ENCODE results near the gene ATP1A2.

DNA sequence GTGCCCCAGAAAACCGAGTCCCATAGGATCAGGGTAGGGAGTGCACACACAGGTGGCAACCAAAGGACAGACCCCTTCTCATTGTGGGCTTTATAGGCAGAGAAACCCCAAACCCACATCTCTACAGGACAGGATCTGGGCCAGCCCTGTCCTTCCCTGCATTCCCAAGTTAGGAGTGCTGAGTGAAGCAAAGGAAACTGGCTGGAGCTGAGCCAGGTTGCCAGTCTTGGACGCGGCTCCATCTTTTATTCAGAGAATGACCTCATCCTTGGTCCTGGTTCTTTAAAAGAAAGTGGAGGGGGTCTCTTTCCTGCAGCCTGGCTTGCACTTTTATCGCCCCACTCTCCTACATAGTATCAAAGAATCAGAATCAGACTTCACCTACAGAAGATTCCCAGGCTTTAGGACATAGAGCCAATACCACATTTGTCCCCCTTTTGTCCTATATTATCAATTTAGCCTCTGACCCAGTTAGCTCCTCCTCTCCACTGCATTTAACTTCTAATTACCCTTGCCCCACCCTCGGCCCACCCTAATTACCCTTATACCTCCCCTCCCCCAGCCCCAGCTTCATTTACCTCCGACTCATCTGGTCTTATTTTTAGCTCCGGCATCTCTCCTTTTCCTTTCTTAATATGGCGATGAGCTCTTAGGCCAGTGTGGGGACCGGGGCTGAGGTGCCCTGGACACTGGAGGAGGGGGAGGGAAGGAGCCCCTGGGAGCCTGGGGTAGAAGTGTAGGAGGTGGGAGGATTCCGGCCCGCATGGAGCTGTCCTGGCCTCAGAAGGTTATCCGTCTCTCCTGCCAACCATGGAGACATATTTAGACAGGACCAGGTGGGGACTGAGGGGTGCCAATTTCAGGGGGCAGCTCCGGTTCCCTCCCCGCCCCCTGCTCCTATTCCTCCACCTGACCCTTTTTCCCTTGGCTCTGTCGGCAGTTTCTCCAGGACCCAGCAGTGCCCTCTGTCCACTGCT, 74.4 kb downstream of the ATP1A2 start, which contains the start of gene CASQ1:
- no peak for TF ChIP-seq POLR2A (IDR thresholded peaks at IDR 0.05; ENCODE audit: low read depth, low read length)
- no peak for TF ChIP-seq POLR2AphosphoS5 (IDR thresholded peaks at IDR 0.05; ENCODE audit: low read depth, low read length)
- TF ChIP-seq TAF1 (IDR thresholded peaks at IDR 0.05; ENCODE audit: borderline replicate concordance, low read depth, low read length) = no peak
